MM.1S (cell line): Measurements from ENCODE around the gene LRRC71.

Experiments
- DNase-seq: peaks from one replicate; pipeline ENCODE4 v3.0.0-alpha.2; 2015
- H2AFZ ChIP-seq: fragments of 300-600 bp; sonication (generic); 2 replicates; pipeline ENCODE4 v1.6.0; 2016; ENCODE audit warnings: antibody characterized with exemption, low read length
- H3F3A ChIP-seq: fragments of 300-600 bp; sonication (generic); 2 replicates; pipeline ENCODE4 v1.6.1; 2016; ENCODE audit warnings: mild to moderate bottlenecking, antibody characterized with exemption, low read length, moderate library complexity, mixed read lengths; ENCODE audit not compliant: insufficient read depth
- H3K27ac ChIP-seq: fragments of 300-600 bp; sonication (generic); 2 replicates; pipeline ENCODE4 v1.5.1; 2016; ENCODE audit warnings: mild to moderate bottlenecking, low read length
- H3K27me3 ChIP-seq: fragments of 300-600 bp; sonication (generic); replicated peaks from 2 replicates; pipeline ENCODE4 v1.6.0; 2016; ENCODE audit warnings: low read length; ENCODE audit not compliant: insufficient read depth
- H3K36me3 ChIP-seq: fragments of 300-600 bp; sonication (generic); replicated peaks from 2 replicates; pipeline ENCODE4 v1.6.1; 2016; ENCODE audit warnings: mild to moderate bottlenecking, low read length, mixed read lengths; ENCODE audit not compliant: insufficient read depth
- H3K4me1 ChIP-seq: fragments of 300-600 bp; sonication (generic); 2 replicates; pipeline ENCODE4 v1.6.1; 2016; ENCODE audit warnings: low read length, mixed read lengths
- H3K4me2 ChIP-seq: fragments of 300-600 bp; sonication (generic); 2 replicates; pipeline ENCODE4 v1.6.0; 2016; ENCODE audit warnings: low read depth, low read length
- H3K4me3 ChIP-seq: fragments of 300-600 bp; sonication (generic); 2 replicates; pipeline ENCODE4 v1.5.1; 2016; ENCODE audit warnings: low read length, mixed read lengths
- H3K79me2 ChIP-seq: fragments of 300-600 bp; sonication (generic); 2 replicates; pipeline ENCODE4 v1.6.1; 2016; ENCODE audit warnings: mixed run types, low read length, mixed read lengths
- H3K9ac ChIP-seq: fragments of 300-600 bp; sonication (generic); 2 replicates; pipeline ENCODE4 v1.6.1; 2016; ENCODE audit warnings: low read length, mixed read lengths
- H3K9me2 ChIP-seq: fragments of 300-600 bp; sonication (generic); replicated peaks from 2 replicates; pipeline ENCODE4 v1.6.1; 2016; ENCODE audit warnings: mild to moderate bottlenecking, low read length, mixed read lengths; ENCODE audit not compliant: insufficient read depth
- H3K9me3 ChIP-seq: fragments of 300-600 bp; sonication (generic); replicated peaks from 2 replicates; pipeline ENCODE4 v1.6.1; 2016; ENCODE audit warnings: mild to moderate bottlenecking, low read length, mixed read lengths; ENCODE audit not compliant: insufficient read depth
- H4K20me1 ChIP-seq: fragments of 300-600 bp; sonication (generic); 2 replicates; pipeline ENCODE4 v1.6.1; 2016; ENCODE audit warnings: mild to moderate bottlenecking, low read length, moderate library complexity, mixed read lengths; ENCODE audit not compliant: insufficient read depth
- EZH2 ChIP-seq: fragments of 300-600 bp; sonication (generic); optimal IDR thresholded peaks from 2 replicates; pipeline ENCODE3; 2017; ENCODE audit warnings: low read depth, mild to moderate bottlenecking, antibody characterized with exemption, low read length, mixed read lengths
- EZH2phosphoT487 ChIP-seq: fragments of 300-600 bp; sonication (generic); IDR thresholded peaks from 2 replicates; pipeline ENCODE4 v1.6.1; 2018; ENCODE audit warnings: antibody characterized with exemption, low read length
- TF ChIP-seq, protein P1 (sequence below): fragments of 300-600 bp; sonication (generic); IDR thresholded peaks from 2 replicates; pipeline ENCODE4 v1.5.1; 2016; ENCODE audit warnings: antibody characterized with exemption, low read length, mixed read lengths

LRRC71 gene

DNA sequence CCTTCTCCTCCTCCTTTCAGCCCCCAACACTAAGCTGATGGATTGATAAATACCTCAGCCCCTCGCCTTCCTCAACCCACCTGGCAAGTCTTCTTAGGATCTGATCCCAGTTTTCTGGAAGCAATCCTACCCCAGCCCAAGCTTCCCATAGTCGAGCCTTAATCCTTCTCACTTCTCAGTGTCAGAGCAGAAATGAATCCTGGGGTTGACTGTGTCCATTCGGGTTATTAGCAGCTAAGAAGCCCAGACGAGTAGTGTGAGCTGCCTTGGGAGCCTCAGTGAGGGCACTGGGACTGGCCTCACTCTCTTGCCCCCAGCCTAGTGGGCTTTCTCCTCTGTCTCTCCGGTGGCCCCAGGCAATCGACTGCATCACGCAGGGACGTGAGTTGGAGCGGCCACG, 39.3 kb upstream of the LRRC71 start:
- Histone ChIP-seq H3K27me3 (peaks cover 47% of the 10 kb centered on the region), H3K36me3 (no peaks in the 10 kb centered on the region), H3K9ac (no peak overlapping the region), H3K9me3 (no peaks in the 10 kb centered on the region), H3K9me2 (no peaks in the 10 kb centered on the region), H3K27ac (no peak overlapping the region), H3F3A (no peaks in the 10 kb centered on the region), H3K79me2 (no peaks in the 10 kb centered on the region), H4K20me1 (no peaks in the 10 kb centered on the region), H3K4me3 (no peak overlapping the region), H2AFZ (no peak overlapping the region), H3K4me1 (peaks cover 11% of the 10 kb centered on the region; the same call in 1 of the 2 replicates), H3K4me2 (no peak overlapping the region)
- TF ChIP-seq, protein P1, sequence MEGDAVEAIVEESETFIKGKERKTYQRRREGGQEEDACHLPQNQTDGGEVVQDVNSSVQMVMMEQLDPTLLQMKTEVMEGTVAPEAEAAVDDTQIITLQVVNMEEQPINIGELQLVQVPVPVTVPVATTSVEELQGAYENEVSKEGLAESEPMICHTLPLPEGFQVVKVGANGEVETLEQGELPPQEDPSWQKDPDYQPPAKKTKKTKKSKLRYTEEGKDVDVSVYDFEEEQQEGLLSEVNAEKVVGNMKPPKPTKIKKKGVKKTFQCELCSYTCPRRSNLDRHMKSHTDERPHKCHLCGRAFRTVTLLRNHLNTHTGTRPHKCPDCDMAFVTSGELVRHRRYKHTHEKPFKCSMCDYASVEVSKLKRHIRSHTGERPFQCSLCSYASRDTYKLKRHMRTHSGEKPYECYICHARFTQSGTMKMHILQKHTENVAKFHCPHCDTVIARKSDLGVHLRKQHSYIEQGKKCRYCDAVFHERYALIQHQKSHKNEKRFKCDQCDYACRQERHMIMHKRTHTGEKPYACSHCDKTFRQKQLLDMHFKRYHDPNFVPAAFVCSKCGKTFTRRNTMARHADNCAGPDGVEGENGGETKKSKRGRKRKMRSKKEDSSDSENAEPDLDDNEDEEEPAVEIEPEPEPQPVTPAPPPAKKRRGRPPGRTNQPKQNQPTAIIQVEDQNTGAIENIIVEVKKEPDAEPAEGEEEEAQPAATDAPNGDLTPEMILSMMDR: no peak
- TF ChIP-seq EZH2phosphoT487 (no peak), EZH2 (no peak)
- DNase-seq: no peak

DNA sequence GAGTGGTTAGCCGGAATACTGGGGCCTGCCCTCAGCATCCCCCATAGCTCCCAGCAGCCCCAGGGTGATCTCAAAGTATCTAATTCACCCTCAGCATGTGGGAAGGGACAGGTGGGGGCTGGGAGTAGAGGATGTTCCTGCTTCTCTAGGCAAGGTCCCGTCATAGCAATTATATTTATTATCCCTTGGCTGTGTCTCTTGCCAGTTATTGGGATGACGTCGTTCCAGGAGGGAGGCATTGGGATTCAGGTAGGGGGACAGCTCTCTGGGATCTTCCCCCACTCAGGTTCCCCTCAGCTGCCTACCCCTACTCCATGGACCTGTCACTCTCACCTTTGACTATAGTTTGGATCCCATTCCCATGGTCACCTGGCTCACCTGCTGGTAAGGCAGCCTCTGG, 38.8 kb upstream of the LRRC71 start:
- no peak overlapping the region for H3K4me3 ChIP-seq
- H3K36me3 ChIP-seq: no peaks in the 10 kb centered on the region
- H4K20me1 ChIP-seq: no peaks in the 10 kb centered on the region
- no peak for DNase-seq
- no peaks in the 10 kb centered on the region for H3K9me3 ChIP-seq
- no peak overlapping the region for H3K27ac ChIP-seq
- H3K4me1 ChIP-seq: peaks cover 11% of the 10 kb centered on the region; the same call in 1 of the 2 replicates
- TF ChIP-seq EZH2: no peak
- TF ChIP-seq, protein P1: no peak
- peaks cover 47% of the 10 kb centered on the region for H3K27me3 ChIP-seq
- H3K79me2 ChIP-seq: no peaks in the 10 kb centered on the region
- H3K9ac ChIP-seq: no peak overlapping the region
- no peaks in the 10 kb centered on the region for H3F3A ChIP-seq
- no peak overlapping the region for H2AFZ ChIP-seq
- H3K4me2 ChIP-seq: no peak overlapping the region
- no peaks in the 10 kb centered on the region for H3K9me2 ChIP-seq

DNA sequence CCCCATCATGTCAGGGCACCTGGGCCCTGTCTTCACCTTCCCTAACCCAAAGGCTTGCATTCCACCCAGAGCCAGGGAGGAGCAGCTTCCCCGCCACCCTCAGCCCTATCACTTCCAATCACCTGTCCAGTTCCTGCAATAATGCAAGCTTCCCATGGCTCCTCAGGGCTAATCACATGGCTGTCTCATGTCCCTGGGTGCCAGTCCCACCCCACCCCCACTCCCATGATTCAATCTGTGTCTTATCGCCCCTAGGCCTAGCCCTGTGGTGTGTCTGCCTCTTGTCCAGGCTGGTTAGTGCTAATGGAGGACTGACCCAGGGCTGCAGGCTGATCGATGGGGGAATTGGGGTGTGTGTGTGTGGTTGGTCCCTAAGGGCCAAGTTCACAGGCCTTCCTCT, 37.9 kb upstream of the LRRC71 start:
- Histone ChIP-seq H3K36me3 (no peaks in the 10 kb centered on the region), H3K4me1 (peaks cover 11% of the 10 kb centered on the region; the same call in 1 of the 2 replicates), H3K9ac (no peak overlapping the region), H3K4me2 (no peak overlapping the region), H3K4me3 (no peak overlapping the region), H3F3A (no peaks in the 10 kb centered on the region), H3K27ac (no peak overlapping the region), H4K20me1 (no peaks in the 10 kb centered on the region), H3K9me3 (no peaks in the 10 kb centered on the region), H2AFZ (no peak overlapping the region), H3K79me2 (no peaks in the 10 kb centered on the region), H3K9me2 (no peaks in the 10 kb centered on the region), H3K27me3 (peaks cover 44% of the 10 kb centered on the region)
- TF ChIP-seq EZH2phosphoT487: no peak
- no peak for DNase-seq

DNA sequence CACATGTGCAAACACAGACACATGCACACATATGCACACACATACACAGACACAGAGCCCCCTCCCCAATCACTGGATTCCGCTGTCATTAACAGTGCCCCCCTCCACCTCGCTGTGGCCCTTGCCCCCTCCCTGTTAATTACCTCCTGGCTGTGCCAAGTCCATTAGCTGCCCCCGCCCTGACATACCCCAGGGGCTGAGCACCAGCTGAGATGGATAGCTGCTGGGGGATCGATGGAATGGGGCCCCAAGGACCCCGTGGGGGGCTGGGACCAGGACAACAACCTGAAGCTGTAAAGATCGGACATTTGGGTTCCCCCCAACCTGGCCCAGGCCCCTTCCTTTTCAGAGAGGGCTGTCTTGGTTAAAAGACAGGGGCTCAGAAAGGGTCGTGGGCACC, 36.5 kb upstream of the LRRC71 start:
- Histone ChIP-seq H3K9me2 (no peaks in the 10 kb centered on the region), H3K27me3 (peaks cover 35% of the 10 kb centered on the region), H3K27ac (no peak overlapping the region), H3K79me2 (no peaks in the 10 kb centered on the region), H3K4me2 (no peak overlapping the region), H3F3A (no peaks in the 10 kb centered on the region), H3K36me3 (no peaks in the 10 kb centered on the region), H3K4me3 (no peak overlapping the region), H4K20me1 (no peaks in the 10 kb centered on the region), H3K4me1 (peaks cover 11% of the 10 kb centered on the region; the same call in 1 of the 2 replicates), H3K9ac (no peak overlapping the region), H3K9me3 (no peaks in the 10 kb centered on the region), H2AFZ (no peak overlapping the region)
- TF ChIP-seq EZH2: no peak
- TF ChIP-seq, protein P1: no peak
- DNase-seq: no peak
